Lung (tissue), 12 donors: Measurements from ENCODE around the gene AKAP6. TPM values are rescaled to one million over a fixed set of nuclear protein-coding genes. Genes with fewer than 3 reads are reported as not detected.
A peak's percentile ranks its signal among the peaks of the same experiment; 100 is the strongest.

Experiments used
- ATAC-seq: fragments of 200-7000 bp; cut with Tn5 transposase; one replicate; pipeline ENCODE4 v1.9.1; 2020; ENCODE audit warnings: moderate number of reproducible peaks; ENCODE audit not compliant: insufficient read depth, low FRiP score
- DNase-seq, 3 donors: peaks; one replicate each; pipeline ENCODE4 v3.0.0-alpha.2; 2013 to 2017
- H3K27ac ChIP-seq, 2 donors: one replicate each; pipeline ENCODE4 v1.5.1; 2013; ENCODE audit warnings: mild to moderate bottlenecking in 2 of 2, moderate library complexity in 2 of 2, control low read depth in 1 of 2, inconsistent platforms in 1 of 2, low read depth in 1 of 2, low read length in 1 of 2
- H3K27me3 ChIP-seq, 3 donors: one replicate each; pipeline ENCODE4 v1.5.1; 2013; ENCODE audit warnings: low read length in 2 of 3; ENCODE audit not compliant: control insufficient read depth in 3 of 3, insufficient read depth in 3 of 3
- H3K36me3 ChIP-seq, 4 donors: one replicate each; pipeline ENCODE4 v1.5.1; 2013; ENCODE audit warnings: low read length in 4 of 4, mild to moderate bottlenecking in 1 of 4, moderate library complexity in 1 of 4; ENCODE audit not compliant: control insufficient read depth in 4 of 4, insufficient read depth in 4 of 4
- H3K4me1 ChIP-seq, 5 donors: one replicate each; pipeline ENCODE4 v1.5.1; 2013; ENCODE audit warnings: low read length in 5 of 5, mild to moderate bottlenecking in 2 of 5, moderate library complexity in 1 of 5; ENCODE audit not compliant: control insufficient read depth in 5 of 5, insufficient read depth in 5 of 5
- H3K4me3 ChIP-seq: one replicate; pipeline ENCODE4 v1.5.1; 2013; ENCODE audit warnings: mild to moderate bottlenecking, control low read depth, moderate library complexity
- H3K9ac ChIP-seq, 2 donors: one replicate each; pipeline ENCODE4 v1.5.1; 2013; ENCODE audit warnings: low read length in 2 of 2, control low read depth in 1 of 2; ENCODE audit not compliant: insufficient read depth in 1 of 2
- H3K9me3 ChIP-seq, 4 donors: one replicate each; pipeline ENCODE4 v1.5.1; 2013; ENCODE audit warnings: low read length in 3 of 4, mild to moderate bottlenecking in 1 of 4, moderate library complexity in 1 of 4; ENCODE audit not compliant: control insufficient read depth in 4 of 4, insufficient read depth in 3 of 4
- CTCF ChIP-seq: IDR thresholded peaks from 2 replicates; pipeline ENCODE4 v1.5.1; 2012; ENCODE audit warnings: mild to moderate bottlenecking; ENCODE audit errors: control extremely low read depth, extremely low read depth
- WGBS, 2 donors: extraction: QIAGEN DNeasy Blood & Tissue Kit; methylation state at CpG; one replicate each; pipeline ENCODE4 v1.1.7; 2013; 5-methylcytosine and 5-hydroxymethylcytosine counted together
- polyA plus RNA-seq, 2 donors: library from polyadenylated mRNA; stranded (reverse); fragments of 200-250 nt; gene quantifications; one replicate each; pipeline ENCODE4 v1.2.1, GENCODE V29; 2013
- total RNA-seq, 2 donors: library from RNA; depleted of rRNA in 1 of 2; stranded (reverse); fragments of >200 nt in 1 of 2; gene quantifications; one replicate each; pipeline ENCODE4 v1.2.1, GENCODE V29; 2014 to 2021
- donor health status: control.
- donor health status: control.
- donor health status: Bipolar disorder and iron deficiency.
- donor health status: healthy.
- donor health status: DM: yes; HTN: yes; CAD: no.

Gene AKAP6
- total and polyA plus RNA-seq, 4 donors = 1.5 to 27.1 (median 7.7) TPM

GRCh38 chr14:32319368-32320049 lies 9.6 kb upstream of the AKAP6 start:
- no peak for ATAC-seq

GRCh38 chr14:32324601-32325000 lies 4.5 kb upstream of the AKAP6 start:
- H3K27me3 ChIP-seq = no peaks in the 10 kb centered on the region
- no peak for TF ChIP-seq CTCF
- no peaks in the 10 kb centered on the region for H3K36me3 ChIP-seq
- no peak overlapping the region for H3K27ac ChIP-seq
- H3K4me3 ChIP-seq = no peak overlapping the region
- peaks cover 0 to 3% (median 0%) of the 10 kb centered on the region in 5 donors for H3K4me1 ChIP-seq
- peaks cover 0 to 2% (median under 1%) of the 10 kb centered on the region in 4 donors for H3K9me3 ChIP-seq
- ATAC-seq (no peak), DNase-seq (no peak)
- H3K9ac ChIP-seq = no peak overlapping the region
- 87 to 93% methylated on average over 1 of the region's 1 CpG for WGBS, 2 donors

More at GRCh38 chr14:32319368-32320049, 9.6 kb upstream of the AKAP6 start:
- no peak for TF ChIP-seq CTCF
- DNase-seq = peak in 2 of 3 donors; percentile 3 to 12
- Histone ChIP-seq H3K4me3 (no peak overlapping the region), H3K27me3 (no peaks in the 10 kb centered on the region), H3K36me3 (no peaks in the 10 kb centered on the region), H3K27ac (no peak overlapping the region), H3K9ac (no peak overlapping the region), H3K9me3 (no peaks in the 10 kb centered on the region), H3K4me1 (peaks cover 0 to 7% (median 0%) of the 10 kb centered on the region in 5 donors)

- no peak for TF ChIP-seq CTCF
- DNase-seq = no peak
- 86 to 98% methylated on average over 2 of the region's 2 CpGs for WGBS, 2 donors
- H3K4me3 ChIP-seq = no peak overlapping the region
- H3K9ac ChIP-seq = no peak overlapping the region
- ATAC-seq = no peak
- H3K4me1 ChIP-seq = peaks cover 0 to 9% (median 4%) of the 10 kb centered on the region in 5 donors
- no peaks in the 10 kb centered on the region for H3K36me3 ChIP-seq
- no peak overlapping the region for H3K27ac ChIP-seq
- H3K27me3 ChIP-seq = no peaks in the 10 kb centered on the region
- H3K9me3 ChIP-seq = peaks cover 0 to 2% (median under 1%) of the 10 kb centered on the region in 4 donors
These were observed 1.7 kb upstream of the AKAP6 start for GRCh38 chr14:32327255-32327961.
